Mesothelial cell of epicardium (in vitro differentiated cells): ENCODE results near the gene ENO2. TPM values are rescaled to one million over a fixed set of nuclear protein-coding genes. Genes with fewer than 3 reads are reported as not detected.

Experiments used
- DNase-seq, 2 experiments: peaks; one replicate each; pipeline ENCODE4 v3.0.0; 2021; ENCODE audit warnings: low spot score in 2 of 2; ENCODE audit not compliant: unreplicated experiment in 2 of 2
- H3K27ac Mint-ChIP-seq: 2 replicates; pipeline ENCODE4 v1.8.0; 2021; ENCODE audit warnings: mixed read lengths
- H3K27me3 Mint-ChIP-seq: 2 replicates; pipeline ENCODE4 v1.8.0; 2021; ENCODE audit warnings: low read depth, mixed read lengths
- H3K36me3 Mint-ChIP-seq: 2 replicates; pipeline ENCODE4 v1.8.0; 2021; ENCODE audit warnings: mixed read lengths
- H3K4me1 Mint-ChIP-seq: 2 replicates; pipeline ENCODE4 v1.8.0; 2021; ENCODE audit warnings: mixed read lengths
- H3K4me3 Mint-ChIP-seq: 2 replicates; pipeline ENCODE4 v1.8.0; 2021; ENCODE audit warnings: mild to moderate bottlenecking, moderate library complexity, mixed read lengths
- H3K9me3 Mint-ChIP-seq: 2 replicates; pipeline ENCODE4 v1.8.0; 2021; ENCODE audit warnings: mixed read lengths
- CTCF ChIP-seq: fragments of 200-600 bp; sonication (generic); IDR thresholded peaks from one replicate; pipeline ENCODE4 v1.5.0; 2021; ENCODE audit warnings: antibody characterized with exemption; ENCODE audit not compliant: unreplicated experiment
- total RNA-seq: library from RNA; stranded (reverse); gene quantifications from 3 replicates; pipeline ENCODE4 v1.2.1, GENCODE V29; 2021

Gene ENO2
- total RNA-seq, 1 donor from 2014 or later = 30.7 TPM

- Mint-ChIP-seq H3K4me3 (no peak overlapping the region), H3K27ac (no peak overlapping the region), H3K27me3 (no peaks in the 10 kb centered on the region), H3K9me3 (no peaks in the 10 kb centered on the region), H3K4me1 (peaks cover 49% of the 10 kb centered on the region), H3K36me3 (peaks cover 9% of the 10 kb centered on the region)
- DNase-seq = no peak
- no peak for TF ChIP-seq CTCF
Measured at GRCh38 chr12:6941782-6942181, 27.4 kb downstream of the ENO2 start.

GRCh38 chr12:6942331-6942665 is 27.9 kb downstream of the ENO2 start:
- Mint-ChIP-seq H3K4me1 (peaks cover 52% of the 10 kb centered on the region), H3K9me3 (no peaks in the 10 kb centered on the region)

GRCh38 chr12:6943389-6943721 is 29.0 kb downstream of the ENO2 start:
- no peaks in the 10 kb centered on the region for H3K27me3 Mint-ChIP-seq
- H3K27ac Mint-ChIP-seq = peak overlapping the region; percentile 98
- H3K4me3 Mint-ChIP-seq = peak overlapping the region; percentile 94
- H3K9me3 Mint-ChIP-seq = no peaks in the 10 kb centered on the region
- H3K4me1 Mint-ChIP-seq = peaks cover 47% of the 10 kb centered on the region
- TF ChIP-seq CTCF = no peak
- H3K36me3 Mint-ChIP-seq = peaks cover 9% of the 10 kb centered on the region
- DNase-seq = peak in 1 of 2 experiments; percentile 74

More at GRCh38 chr12:6942331-6942665, 27.9 kb downstream of the ENO2 start:
- DNase-seq = no peak
- H3K27me3 Mint-ChIP-seq = no peaks in the 10 kb centered on the region
- H3K27ac Mint-ChIP-seq = peak overlapping the region; percentile 86
- H3K36me3 Mint-ChIP-seq = peaks cover 9% of the 10 kb centered on the region
- no peak overlapping the region for H3K4me3 Mint-ChIP-seq
- no peak for TF ChIP-seq CTCF

- Mint-ChIP-seq H3K36me3 (peaks cover 9% of the 10 kb centered on the region), H3K27me3 (no peaks in the 10 kb centered on the region), H3K4me1 (peaks cover 43% of the 10 kb centered on the region), H3K4me3 (peak within 1 kb of the TSS; percentile 94), H3K27ac (peak within 1 kb of the TSS; percentile 98), H3K9me3 (no peaks in the 10 kb centered on the region)
- TF ChIP-seq CTCF = no peak
- peak in 1 of 2 experiments; percentile 69 for DNase-seq
Measured at GRCh38 chr12:6943722-6944380, 29.5 kb downstream of the ENO2 start, which contains the start of the genes C12orf57 and RNU7-1. TSS of gene C12orf57 (plus strand) at chr12:6944022. CDS start at chr12:6944122, 100 bp downstream. TSS of gene RNU7-1 (plus strand) at chr12:6943816.

- peak overlapping the region; percentile 98 for H3K27ac Mint-ChIP-seq
- peaks cover 9% of the 10 kb centered on the region for H3K36me3 Mint-ChIP-seq
- peak; percentile 73 to 88 for DNase-seq
- H3K4me3 Mint-ChIP-seq = peak overlapping the region; percentile 94
- H3K27me3 Mint-ChIP-seq = no peaks in the 10 kb centered on the region
- H3K4me1 Mint-ChIP-seq = peaks cover 35% of the 10 kb centered on the region
- TF ChIP-seq CTCF = peak; percentile 69
- H3K9me3 Mint-ChIP-seq = no peaks in the 10 kb centered on the region
Measured at GRCh38 chr12:6944381-6945186, 30.2 kb downstream of the ENO2 start.
